GM12873 (cell line): ENCODE data around the gene HEATR1.

Experiments
- CTCF ChIP-seq: IDR thresholded peaks from 2 replicates; pipeline ENCODE4 v1.5.1; 2012; ENCODE audit warnings: low read depth, mild to moderate bottlenecking, moderate library complexity, low read length, control low read depth; ENCODE audit not compliant: insufficient read depth; ENCODE audit errors: missing control alignments

The HEATR1 gene

GRCh38 chr1:236534151-236534651 is 70.1 kb downstream of the HEATR1 start:
- TF ChIP-seq CTCF = no peak

DNA sequence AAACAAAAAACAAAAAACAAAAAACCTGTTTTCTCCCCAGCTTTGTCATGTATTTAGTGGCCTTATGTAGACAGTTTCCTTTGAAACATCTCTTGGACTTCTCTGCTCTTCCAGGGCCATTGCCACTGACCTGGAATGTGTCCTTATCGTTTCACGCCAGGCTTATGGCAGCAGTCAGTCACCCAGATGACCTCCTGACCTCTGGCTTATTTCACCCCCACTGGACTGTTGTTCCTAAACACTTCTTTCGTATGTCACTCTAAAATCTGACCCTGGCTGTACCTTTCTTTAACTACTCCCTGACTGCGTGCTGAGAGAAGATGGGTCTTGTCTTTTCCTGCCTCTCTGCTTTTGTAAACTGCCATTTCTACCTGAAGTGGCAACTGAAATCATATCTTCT is 71.5 kb downstream of the HEATR1 start:
- TF ChIP-seq CTCF = no peak

DNA sequence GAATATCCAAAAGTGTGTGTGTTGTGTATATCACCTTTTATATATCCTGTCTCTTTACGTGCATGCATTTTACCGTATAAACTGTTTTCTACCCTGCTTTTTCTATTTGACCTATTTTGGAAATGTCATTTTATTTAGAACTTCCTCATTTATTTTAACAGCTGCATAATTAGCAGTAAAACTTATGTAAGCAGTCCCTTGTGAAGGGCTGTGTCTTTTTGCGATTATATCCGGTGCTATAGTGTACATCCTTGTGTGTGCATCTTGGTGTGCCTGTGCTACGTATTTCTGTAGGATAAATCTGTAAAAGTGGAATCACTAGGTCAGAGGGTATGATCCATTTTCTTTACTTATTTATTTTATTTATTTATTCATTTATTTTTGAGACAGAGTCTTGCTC is 73.4 kb downstream of the HEATR1 start:
- no peak for TF ChIP-seq CTCF

DNA sequence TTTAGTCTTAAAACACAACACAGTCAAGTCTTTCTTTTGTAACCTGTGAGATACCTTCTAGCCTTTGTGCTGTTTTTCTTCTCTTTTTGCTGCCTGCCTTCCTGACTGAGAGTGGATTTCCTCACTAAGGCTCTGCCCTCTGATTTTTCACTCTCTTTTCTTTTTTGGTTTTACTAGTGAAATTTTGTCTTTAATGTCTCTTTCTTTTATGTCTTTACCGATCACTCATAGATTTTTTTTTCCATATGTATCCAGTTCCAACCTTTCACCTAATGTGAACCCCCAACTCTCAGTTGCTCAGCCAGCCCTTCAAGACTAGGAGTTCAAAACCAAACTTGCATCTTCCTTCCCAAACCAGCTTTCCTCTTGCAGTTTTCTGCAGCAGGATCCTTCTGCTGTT is 74.0 kb downstream of the HEATR1 start:
- TF ChIP-seq CTCF = no peak

DNA sequence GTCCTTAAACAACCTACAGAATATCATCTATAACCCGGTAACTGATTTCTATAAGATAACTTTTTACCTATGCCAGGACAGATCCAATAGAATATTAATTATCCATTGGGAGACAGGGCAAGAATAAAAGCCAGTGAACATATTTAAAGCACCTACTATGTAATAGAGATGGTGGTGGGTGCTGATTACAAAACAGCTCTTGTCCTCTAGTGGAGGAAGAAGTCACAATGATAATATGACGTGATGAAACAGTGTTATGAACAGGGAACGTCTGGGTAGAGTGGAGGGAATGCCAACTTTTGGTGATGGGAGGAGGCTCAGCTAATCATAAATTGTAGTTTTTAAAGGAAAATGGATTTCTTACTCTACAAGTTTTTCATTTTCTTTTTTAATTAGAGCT is 78.2 kb downstream of the HEATR1 start:
- TF ChIP-seq CTCF = no peak

DNA sequence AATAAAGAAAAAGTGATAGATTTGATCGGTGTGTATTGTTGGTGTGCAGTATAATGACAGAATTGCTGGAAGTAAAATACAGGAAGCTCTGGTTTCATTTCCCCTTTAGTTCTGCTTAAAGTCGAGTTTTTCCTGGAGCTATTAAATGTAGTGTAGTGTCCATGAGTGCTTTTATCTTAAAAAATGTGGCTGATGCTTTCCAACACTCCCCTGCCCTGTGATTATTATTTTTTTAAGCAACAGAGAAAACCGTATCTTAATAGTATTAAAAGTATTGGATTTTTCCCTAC is 79.5 kb downstream of the HEATR1 start:
- TF ChIP-seq CTCF = no peak

DNA sequence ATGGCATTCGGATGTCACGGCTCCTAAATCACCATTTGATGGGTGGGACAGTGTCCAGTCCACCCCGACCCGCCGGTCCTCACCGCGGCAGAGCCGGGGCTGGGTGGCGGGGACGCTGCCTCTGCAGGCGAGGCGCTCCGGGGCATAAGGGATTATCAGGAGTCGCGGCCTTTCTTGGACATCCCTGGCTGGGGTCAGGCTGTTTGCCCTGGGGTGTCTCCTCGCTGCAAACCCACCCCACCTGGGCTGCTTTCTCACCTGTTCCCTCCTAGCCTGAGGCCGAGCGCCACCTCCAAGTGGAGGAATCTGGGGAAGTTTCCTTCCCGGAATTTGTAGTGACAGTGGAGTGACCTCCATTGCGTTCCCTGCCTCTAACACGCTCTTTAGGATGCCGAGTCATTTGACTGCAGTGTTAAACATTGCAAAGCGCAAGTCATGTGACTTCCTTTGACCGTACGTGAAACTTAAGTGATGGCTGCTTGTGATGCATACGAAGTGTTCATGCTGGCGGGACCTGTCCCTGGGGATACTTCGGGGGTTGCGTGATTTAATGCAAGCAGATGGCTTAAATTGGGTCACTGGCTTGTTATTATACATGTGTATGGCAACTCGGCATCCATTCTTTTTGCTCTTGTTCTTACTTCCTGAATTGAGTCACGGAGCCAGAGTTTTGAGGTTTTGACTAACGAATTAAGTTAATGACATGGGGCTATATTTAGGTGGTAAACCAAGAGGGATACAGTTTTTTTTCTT is 80.0 kb downstream of the HEATR1 start:
- no peak for TF ChIP-seq CTCF
